Measurements from ENCODE around the gene ST3GAL6.

The ST3GAL6 gene

GRCh38 chr3:98776140-98776493, 13.0 kb downstream of the ST3GAL6 start:
- DNase-seq (ENCODE audit: low read depth in 3 of 3) = no peak

DNA sequence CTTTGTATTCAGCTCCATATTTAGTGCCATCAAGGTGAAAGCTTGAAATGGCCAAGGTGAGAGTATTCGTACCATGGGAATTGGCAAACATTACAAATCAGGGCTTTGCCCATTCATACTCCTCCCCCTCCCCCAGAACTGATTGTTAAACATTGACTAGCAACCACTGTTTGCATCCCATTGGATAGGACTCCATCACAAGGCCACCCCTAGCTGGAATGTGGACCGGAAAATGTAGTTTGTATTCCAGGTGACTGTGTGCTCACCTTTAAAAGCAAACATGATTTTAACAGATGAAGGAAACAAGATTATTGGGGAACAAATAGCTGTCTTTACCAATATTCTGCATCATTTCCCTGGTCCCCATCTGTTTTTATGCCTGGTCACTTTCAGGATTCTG, 14.1 kb downstream of the ST3GAL6 start:
- no peak for DNase-seq (ENCODE audit: low read depth in 3 of 3)

DNA sequence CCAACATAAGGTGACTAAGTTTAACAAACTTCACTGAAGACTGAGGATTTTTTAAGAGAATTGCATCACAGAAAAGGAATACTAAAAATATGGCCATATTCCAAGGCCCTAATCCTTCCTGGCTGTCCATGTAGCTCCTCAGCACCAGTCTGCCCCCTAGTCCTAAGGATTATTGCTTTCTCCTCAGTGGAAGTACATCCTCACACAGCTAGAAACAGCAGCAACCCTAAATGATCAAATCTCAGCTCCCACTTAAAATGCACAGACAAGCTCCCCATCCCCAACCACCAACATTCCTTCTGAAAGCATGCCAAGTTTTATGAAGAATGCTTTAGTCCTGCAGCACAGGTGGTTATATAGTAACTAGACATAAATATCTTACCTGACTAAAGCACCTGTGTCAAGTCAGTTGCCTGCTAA, 14.7 kb downstream of the ST3GAL6 start:
- DNase-seq (ENCODE audit: low read depth in 3 of 3) = no peak

DNA sequence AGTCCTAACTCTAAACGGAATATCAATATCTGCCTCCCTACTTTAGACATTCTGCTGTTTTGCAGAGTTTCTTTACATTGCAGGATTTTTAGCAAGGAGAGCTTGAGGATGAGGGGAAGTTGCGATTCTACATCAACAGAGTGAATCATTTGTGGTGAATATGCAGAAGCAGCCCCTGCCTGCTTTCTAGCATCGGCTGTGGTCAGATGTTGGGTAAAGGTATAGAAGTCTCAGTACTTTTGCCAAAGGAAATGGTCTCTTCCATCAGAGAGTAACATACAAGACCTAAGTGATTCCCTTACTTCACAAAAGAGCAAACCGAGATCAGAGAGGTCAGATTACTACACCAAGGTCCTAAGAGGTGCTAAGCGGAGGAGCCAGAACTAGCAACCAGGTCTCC, 15.2 kb downstream of the ST3GAL6 start:
- DNase-seq (ENCODE audit: low read depth in 3 of 3) = no peak

- DNase-seq (ENCODE audit: low read depth in 3 of 3) = no peak
Measured at GRCh38 chr3:98778852-98779413, 15.8 kb downstream of the ST3GAL6 start.

DNA sequence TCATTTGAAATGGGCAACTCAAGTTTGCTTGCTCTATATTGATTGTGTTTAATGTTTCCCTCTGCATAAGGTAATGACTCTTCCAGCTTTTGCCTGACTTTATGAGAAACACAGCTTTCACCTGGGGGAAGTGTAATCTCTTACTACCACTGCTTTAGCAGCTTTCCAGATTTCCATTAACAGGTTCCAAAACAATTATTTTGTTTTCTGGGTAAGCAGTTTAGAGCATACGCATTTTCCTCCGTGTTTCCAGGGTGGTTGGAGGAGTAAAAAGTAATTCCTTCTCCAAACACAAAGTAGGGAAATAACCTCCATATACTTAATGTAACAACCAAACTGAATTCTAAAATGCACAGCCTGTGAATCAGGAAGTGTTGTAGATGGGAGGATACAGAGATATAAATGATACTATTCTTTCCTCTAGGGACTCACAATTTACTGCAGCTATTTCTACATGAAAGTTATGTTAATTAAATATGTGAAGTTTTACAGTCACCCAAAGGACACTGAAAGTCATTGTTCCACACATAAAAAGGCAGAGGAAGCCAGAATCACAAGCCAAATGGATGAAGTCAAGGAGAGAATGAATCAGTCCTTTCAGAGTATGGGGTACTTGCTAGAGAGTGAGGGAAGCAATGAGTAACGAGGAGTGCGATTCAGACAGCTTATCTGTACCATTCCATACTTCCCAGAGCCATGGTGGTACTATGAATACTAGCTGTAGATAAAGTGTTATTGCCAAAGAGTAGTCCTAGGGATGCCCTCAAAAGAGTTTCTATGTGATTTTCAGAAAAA, 16.6 kb downstream of the ST3GAL6 start:
- no peak for DNase-seq (ENCODE audit: low read depth in 3 of 3)

GRCh38 chr3:98780343-98780742, 17.2 kb downstream of the ST3GAL6 start:
- no peak for DNase-seq (ENCODE audit: low read depth in 3 of 3)

DNA sequence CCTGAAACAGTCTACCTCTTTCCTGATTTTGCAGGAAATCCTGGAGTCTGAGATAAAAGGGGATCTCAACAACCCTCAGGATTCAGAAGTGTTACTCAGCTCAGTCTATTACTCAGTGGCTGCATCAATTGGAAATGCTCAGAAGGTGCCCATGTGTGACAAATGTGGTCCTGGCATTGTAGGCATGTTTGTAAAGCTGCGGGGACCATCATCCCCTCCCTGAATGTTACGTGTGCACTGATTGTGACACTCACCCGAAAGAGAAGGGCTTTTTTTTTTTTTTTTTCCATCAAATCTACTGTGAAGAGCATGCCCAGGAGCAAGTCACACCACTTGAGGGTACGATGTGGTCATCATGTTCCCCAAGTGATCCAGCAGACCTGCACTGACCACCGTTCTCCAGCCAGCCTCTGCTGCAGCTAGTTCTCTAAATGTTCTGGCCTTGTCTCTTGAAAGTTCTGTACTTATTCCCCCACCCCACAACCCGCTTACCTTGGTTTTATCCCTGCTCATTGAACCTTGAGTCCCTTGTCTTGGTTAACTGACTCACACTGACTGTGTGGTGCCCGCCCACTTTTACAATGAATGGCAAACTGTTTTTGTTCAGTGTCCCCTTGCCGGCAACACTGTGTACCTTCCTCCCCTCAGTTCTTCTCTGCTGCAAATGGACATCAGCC, 19.8 kb downstream of the ST3GAL6 start:
- DNase-seq (ENCODE audit: low read depth in 3 of 3) = no peak

DNA sequence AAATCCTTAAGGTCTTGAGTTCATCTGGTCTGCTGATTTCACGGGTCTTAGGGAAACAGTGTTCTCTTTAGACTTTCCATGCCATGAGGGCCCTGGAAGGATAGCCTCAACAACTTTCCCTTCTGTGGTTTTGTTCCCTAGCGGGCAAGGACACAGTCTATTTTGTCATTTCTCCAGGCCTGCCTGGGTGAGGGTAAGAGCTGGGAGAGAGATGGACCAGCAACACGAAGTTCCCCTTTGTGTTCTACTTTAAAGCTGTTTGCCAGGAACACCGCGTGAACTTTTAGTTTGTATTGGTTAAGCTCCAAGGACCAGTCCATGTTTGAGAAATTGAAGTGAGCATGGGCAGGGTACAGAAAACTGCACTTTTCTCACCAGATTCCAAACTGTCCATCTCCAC, 20.9 kb downstream of the ST3GAL6 start:
- no peak for DNase-seq (ENCODE audit: low read depth in 3 of 3)

- DNase-seq (ENCODE audit: low read depth in 3 of 3) = no peak
Measured at GRCh38 chr3:98784666-98785600, 21.8 kb downstream of the ST3GAL6 start.

DNA sequence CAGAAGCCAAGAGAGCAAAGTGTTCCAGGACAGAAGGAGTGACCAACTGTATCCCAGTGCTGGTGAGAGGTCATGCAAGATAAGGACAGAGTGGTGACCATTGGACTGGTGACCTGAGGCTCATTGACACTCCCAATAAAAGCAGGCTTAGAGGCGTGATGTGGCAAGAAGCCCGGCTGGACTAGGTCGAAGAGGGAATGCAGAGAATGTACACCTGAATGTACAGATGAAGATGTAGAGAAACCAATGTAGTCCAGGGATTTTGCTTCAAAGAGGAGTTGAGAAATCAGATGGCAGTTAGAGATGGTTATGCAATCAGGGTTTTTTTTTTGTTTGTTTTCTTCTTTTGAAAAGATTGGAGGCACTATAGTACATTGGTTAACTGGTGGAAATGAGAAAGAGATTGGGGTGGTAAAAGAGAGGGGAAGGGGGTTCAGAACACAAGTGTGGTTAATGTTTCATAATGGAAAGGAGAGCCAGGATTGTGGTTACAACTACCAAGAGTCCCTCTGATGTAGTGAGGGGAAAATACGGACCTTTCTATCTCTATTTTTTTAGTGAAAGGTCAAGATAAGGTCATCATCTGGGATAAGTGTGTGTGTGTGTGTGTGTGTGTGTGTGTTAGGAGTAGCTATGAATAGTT, 23.3 kb downstream of the ST3GAL6 start:
- no peak for DNase-seq (ENCODE audit: low read depth in 3 of 3)

GRCh38 chr3:98787181-98787580, 24.0 kb downstream of the ST3GAL6 start:
- DNase-seq (ENCODE audit: low read depth in 3 of 3) = no peak

DNA sequence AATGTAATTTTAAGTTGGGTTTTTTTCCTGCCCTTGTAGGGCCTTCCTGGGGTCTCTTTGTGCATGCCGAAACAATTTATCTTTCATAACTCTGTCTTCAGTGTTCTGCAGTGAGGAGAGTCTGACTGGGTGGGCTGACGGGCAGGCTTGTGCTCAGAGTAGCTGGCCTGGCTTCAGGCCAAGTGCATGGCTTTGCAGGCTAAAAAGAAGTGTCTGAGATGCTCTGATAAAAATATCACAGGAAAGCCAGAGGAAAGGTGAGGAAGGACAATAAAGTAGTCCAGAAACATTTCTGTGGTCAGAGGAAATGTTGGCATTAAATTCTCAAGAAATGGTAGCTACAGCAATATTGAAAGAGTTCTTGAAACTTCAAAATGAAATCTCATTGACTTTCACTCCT, 25.5 kb downstream of the ST3GAL6 start:
- no peak for DNase-seq (ENCODE audit: low read depth in 3 of 3)

- no peak for DNase-seq (ENCODE audit: low read depth in 3 of 3)
Measured at GRCh38 chr3:98791341-98792325, 28.5 kb downstream of the ST3GAL6 start.

- no peak for DNase-seq (ENCODE audit: low read depth in 3 of 3)
Measured at GRCh38 chr3:98793971-98794370, 30.8 kb downstream of the ST3GAL6 start.

DNA sequence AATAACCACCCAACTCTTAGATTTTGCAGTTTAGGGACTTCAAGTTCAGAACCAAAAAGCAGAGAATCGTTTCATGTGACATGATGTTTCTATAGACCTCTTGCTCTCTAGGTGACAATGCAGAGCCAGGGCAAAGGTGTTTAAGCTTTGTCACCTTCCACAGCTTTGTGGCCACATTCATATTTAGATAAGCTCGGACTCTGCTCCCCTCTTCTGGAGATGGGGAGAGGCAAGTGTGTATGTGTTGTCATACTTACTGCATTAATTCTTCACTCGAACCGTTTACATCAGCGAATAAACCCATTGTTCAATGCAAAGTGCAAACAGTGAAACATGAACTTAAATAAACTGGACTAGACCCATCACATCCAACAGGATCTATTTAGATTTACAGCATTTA, 33.2 kb downstream of the ST3GAL6 start:
- DNase-seq (ENCODE audit: low read depth in 3 of 3) = no peak

- DNase-seq (ENCODE audit: low read depth in 3 of 3) = no peak
Measured at GRCh38 chr3:98797905-98798304, 34.8 kb downstream of the ST3GAL6 start.

GRCh38 chr3:98798820-98799219, 35.7 kb downstream of the ST3GAL6 start:
- no peak for DNase-seq (ENCODE audit: low read depth in 3 of 3)

GRCh38 chr3:98799479-98799878, 36.3 kb downstream of the ST3GAL6 start:
- no peak for DNase-seq (ENCODE audit: low read depth in 3 of 3)

- DNase-seq (ENCODE audit: low read depth in 3 of 3) = no peak
Measured at GRCh38 chr3:98800401-98800800, 37.3 kb downstream of the ST3GAL6 start.

All from stimulated activated CD4-positive, alpha-beta T cell treated with anti-CD3 and anti-CD28 coated beads, TNF-alpha, amount 100 ng/mL, for 4 hours (primary cell).